LHCN-M2 (cell line): ENCODE results near the gene GYG2. TPM values are rescaled to one million over a fixed set of nuclear protein-coding genes. Genes with fewer than 3 reads are reported as not detected.
"Not testable (repeated sequence)": the region's sequence is repeated elsewhere in the genome, so short reads cannot be mapped to it uniquely, and the experiment has no call there.

ENCODE experiments used
- DNase-seq: peaks from one replicate; pipeline ENCODE4 v3.0.0-alpha.2; 2012; ENCODE audit warnings: low read depth
- polyA plus RNA-seq: library from polyadenylated mRNA; unstranded; fragments of >200 nt; gene quantifications from one replicate; pipeline ENCODE4 v1.2.1, GENCODE V29; 2012; ENCODE audit warnings: missing spikeins
- total RNA-seq: library from RNA; depleted of rRNA; stranded (reverse); fragments of >200 nt; gene quantifications from 2 replicates; pipeline ENCODE4 v1.2.3, GENCODE V29; 2014; rRNA removed

Gene GYG2
- 2.4 and 3.1 TPM in 2 replicates for total RNA-seq
- 9.1 TPM for polyA plus RNA-seq

GRCh38 chrX:2828344-2828958 lies at the start of gene GYG2:
Gene GYG2, plus strand, starts transcription at chrX:2828930. Its CDS starts 1,259 bp downstream, at chrX:2830189.
- no peak for DNase-seq

- DNase-seq, result not testable (repeated sequence)
Measured at GRCh38 chrX:2780472-2781225, 48.1 kb upstream of the GYG2 start.

- DNase-seq, result no peak
Measured at GRCh38 chrX:2781226-2781571, 47.5 kb upstream of the GYG2 start.

DNA sequence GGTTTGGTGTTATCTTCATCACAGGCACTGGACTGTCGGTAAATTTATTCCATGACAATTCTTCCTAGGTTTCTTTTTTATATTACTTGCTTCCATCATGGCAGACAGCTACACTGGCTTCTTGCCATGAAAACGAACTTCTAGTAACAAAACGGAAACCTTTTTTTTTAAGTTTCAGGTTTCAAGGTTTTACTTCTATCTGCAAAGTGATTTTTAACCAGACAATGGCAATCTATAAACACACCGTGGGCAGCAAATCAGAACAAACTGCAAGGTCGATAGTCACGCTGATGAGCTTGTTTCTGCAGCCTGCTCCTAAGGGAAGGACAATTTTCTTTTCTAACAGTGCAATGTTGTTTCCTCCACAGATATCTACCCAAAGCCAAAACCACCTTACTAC lies 47.0 kb upstream of the GYG2 start:
- no peak for DNase-seq

GRCh38 chrX:2782171-2782570 lies 46.6 kb upstream of the GYG2 start:
- DNase-seq, result no peak

- DNase-seq, result no peak
Measured at GRCh38 chrX:2782778-2783177, 46.0 kb upstream of the GYG2 start.

- no peak for DNase-seq
Measured at GRCh38 chrX:2784026-2784425, 44.7 kb upstream of the GYG2 start.

GRCh38 chrX:2785538-2785937 lies 43.2 kb upstream of the GYG2 start:
- DNase-seq, result no peak

- DNase-seq, result no peak
Measured at GRCh38 chrX:2788980-2789379, 39.8 kb upstream of the GYG2 start.

- no peak for DNase-seq
Measured at GRCh38 chrX:2789569-2789968, 39.2 kb upstream of the GYG2 start.

DNA sequence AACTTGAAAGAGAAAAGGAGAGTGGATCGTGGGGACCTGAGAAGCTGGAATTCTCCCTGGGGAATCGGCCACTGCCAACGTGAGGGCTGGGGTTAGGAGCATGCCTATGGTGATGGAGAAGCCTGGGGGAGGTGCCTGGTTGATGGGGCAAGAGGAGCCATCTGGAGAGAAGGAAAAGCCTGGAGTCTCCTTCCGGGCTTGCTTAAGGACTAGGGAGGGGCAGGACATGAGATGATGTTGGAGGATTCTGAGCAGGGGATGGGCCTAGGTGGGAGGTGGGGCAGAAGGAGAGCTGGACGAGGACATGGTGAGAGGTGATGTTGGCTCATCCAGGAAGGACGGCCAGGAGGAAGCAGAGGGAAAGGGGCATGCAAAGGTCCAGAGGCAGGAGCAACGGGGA lies 35.0 kb upstream of the GYG2 start:
- no peak for DNase-seq

- DNase-seq, result no peak
Measured at GRCh38 chrX:2794336-2794735, 34.4 kb upstream of the GYG2 start.

DNA sequence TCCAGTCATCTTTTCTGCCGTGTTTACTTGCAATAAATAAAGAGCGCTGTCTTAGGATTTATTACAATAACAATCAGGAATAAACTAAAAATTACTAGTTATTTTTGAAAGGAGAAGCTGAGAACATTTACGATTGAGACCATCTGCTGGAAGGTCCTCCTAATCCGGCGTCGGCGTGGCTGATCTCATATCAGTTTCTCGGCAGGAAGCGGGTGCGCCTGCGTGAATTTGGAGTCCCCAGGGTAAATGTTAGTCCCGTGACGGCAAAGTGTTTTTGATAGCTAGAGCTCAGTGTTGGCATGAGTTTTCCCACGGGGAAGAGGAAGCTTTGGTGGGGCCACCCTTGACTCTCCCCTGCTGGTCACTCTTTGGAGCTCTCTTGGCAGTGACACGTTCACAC lies 31.9 kb upstream of the GYG2 start:
- DNase-seq, result not testable (repeated sequence)

DNA sequence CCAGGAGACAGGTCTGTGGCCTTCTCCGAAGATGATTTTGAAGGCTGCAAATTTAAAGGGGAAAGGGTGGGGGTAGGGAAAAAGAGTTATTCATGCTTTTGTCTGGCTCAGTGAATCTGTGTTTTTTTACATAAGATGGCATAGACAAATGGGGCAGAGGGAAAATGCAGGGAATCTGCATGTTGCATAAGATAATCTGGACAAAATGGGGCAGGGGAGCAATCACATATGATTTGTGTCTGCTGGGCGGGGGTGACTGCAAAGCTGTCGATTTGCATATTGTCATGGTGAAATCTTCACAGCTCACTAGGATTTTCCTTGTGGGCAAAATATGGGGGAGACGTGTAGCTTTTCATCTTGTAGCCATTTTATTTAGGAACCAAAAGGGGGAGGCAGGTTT lies 29.4 kb upstream of the GYG2 start:
- DNase-seq, result no peak

DNA sequence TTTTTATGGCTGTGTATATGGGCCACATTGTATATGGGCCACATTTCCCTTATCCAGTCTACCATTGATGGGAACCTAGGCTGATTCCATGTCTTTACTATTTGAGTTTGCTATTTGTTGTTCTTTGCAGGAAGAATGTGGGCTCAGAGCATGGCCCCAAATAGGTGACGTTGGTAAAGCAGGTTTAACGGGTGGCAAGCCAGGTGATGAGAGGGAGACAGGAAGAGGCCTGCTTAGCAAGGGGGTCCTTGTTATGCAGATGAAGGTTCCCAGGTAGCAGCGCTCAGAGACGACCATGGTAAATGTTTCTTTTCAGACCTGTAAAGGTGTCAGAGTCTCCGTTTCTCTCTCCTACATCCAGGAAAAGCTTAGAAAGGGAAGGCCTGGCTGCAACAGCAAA lies 28.8 kb upstream of the GYG2 start:
- not testable (repeated sequence) for DNase-seq

GRCh38 chrX:2801223-2801622 lies 27.5 kb upstream of the GYG2 start:
- no peak for DNase-seq

DNA sequence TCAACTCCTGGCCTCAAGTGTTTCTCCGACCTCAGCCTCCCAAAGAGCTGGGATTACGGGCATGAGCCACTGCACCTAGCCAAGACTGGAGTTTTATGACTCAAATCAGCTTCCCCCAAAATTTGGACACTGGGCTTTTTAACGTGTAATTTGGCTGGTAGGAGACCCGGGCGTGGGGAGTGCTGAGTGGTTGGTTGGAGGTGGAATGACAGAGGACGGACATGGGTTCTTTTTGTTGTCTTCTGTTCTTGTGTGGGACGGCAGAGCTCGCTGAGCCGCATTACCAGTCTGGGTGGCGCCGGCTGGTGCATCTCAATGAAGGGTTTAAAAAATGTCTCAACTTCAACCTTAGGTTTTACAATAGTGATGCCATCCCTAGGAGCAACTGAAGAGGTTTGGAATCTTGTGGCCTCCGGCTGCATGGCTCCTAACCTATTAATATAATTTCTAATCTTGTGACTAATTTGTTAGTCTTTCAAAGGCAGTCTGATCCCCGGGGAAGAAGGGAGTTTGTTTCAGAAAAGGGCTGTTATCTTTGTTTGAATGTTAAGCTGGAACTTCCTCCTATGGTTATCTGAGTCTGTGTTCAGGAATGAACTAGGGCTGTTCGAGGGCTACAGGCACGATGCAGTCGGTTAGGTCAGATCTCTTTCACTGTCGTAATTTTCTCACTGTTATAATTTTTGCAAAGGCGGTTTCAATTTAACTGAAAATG lies 26.2 kb upstream of the GYG2 start:
- peak; percentile 19 for DNase-seq

DNA sequence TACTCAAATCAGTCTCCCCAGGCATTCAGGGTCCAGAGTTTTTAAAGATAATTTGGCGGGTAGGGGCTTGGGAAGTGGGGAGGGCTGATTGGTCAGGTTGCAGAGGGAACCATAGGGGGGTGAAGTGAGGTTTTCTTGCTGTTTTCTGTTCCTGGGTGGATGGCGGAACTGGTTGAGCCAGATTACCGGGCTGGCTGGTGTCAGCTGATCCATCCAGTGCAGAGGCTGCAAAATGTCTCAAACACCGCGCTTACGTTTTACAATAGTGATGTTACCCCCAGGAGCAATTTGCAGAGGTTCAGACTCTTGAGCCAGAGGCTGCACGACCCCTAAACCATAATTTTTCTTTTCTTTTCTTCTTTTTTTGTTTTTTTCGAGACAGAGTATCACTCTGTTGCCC lies 25.2 kb upstream of the GYG2 start:
- not testable (repeated sequence) for DNase-seq

DNA sequence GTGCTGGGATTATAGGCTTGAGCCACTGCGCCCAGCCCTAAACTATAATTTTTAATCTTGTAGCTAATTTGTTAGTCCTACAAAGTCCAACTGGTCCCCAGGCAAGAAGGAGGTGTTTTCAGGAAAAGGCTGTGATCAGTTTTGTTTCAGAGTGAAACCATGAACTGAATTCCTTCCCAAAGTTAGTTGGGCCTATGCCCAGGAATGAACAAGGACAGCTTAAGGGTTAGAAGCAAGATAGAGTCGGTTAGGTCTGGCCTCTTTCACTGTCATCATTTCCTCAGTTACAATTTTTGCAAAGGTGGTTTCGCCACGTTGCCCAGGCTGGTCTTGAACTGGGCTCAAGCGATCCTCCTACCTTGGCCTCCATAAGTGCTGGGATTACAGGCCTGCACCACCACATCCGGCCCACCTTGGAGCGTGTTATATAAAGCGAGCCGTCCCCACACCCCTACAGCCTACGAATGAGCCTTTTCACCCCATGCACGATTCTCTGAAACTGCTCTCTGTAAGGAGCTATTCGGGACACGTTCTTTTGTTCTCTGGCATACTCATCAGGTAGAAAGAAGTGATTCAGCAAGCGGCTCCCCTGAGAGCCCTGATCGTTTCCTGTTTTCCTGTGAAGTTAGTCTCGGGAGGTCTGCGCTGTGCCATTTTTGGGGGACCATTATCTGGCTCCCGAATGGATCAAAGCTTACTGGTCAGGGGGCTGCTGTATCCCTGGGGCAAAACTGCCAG lies 24.5 kb upstream of the GYG2 start:
- DNase-seq, result peak; percentile 3

GRCh38 chrX:2804858-2805257 lies 23.9 kb upstream of the GYG2 start:
- DNase-seq, result peak; percentile 80

DNA sequence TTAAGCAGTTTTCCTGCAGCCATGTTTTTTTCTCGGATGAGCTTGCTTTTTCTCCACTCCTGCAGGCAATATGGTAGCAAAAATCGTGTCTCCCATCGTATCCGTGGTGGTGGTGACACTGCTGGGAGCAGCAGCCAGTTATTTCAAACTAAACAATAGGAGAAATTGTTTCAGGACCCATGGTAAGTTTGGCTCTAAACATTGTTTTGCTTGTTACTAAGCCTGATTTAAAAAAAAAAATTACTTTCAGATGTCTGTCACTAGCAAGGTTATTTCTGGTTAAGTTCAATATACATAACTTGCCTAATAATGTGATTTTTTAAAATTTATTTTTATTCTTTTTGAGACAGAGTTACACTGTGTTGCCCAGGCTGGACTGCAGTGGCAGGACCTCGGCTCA lies 17.5 kb upstream of the GYG2 start:
- DNase-seq, result no peak
